Measurements from ENCODE around the gene RNF222. TPM values are rescaled to one million over a fixed set of nuclear protein-coding genes. Genes with fewer than 3 reads are reported as not detected.

Gene RNF222
- polyA plus RNA-seq, 2 of the 4 experiments (the other 2 are of a cell fraction) = not detected

GRCh38 chr17:8387914-8388651, 9.5 kb downstream of the RNF222 start:
- Histone ChIP-seq H3K9me3 (no peaks in the 10 kb centered on the region), H3K4me2 (no peak overlapping the region), H3K4me1 (peaks cover 18% of the 10 kb centered on the region), H3K4me3 (no peak overlapping the region), H3K27ac (no peak overlapping the region)
- ChIA-PET CTCF (interaction anchor here (0.8 to 8.2 kb wide), 4 partner anchors 13 to 359 kb away, joined by 3 to 82 read pairs (median 4); no protein-coding TSS in a partner anchor), POLR2A (no interaction called here)
- 87% methylated on average over 7 of the region's 7 CpGs for WGBS (ENCODE audit: missing lambda C conversion rate)
- DNase-seq (ENCODE audit: low read depth in 1 of 2, low spot score in 1 of 2) = no peak
- TF ChIP-seq SREBF2 (IDR thresholded peaks at IDR 0.05) = no peak
- TF ChIP-seq MAZ (IDR thresholded peaks at IDR 0.05; ENCODE audit: borderline replicate concordance, low read depth, low read length) = no peak
- no peak for ATAC-seq
- FAIRE-seq = no peak

- Histone ChIP-seq H3K4me1 (peaks cover 16% of the 10 kb centered on the region), H3K27ac (no peak overlapping the region), H3K9me3 (no peaks in the 10 kb centered on the region), H3K4me3 (no peak overlapping the region), H3K4me2 (no peak overlapping the region)
- ChIA-PET POLR2A (interaction anchor here (1.0 kb wide), 1 partner anchor 272 kb away, joined by 3 read pairs; no protein-coding TSS in a partner anchor), CTCF (interaction anchor here (0.6 to 8.2 kb wide), 10 partner anchors 8 to 399 kb away, joined by 3 to 82 read pairs (median 3); no protein-coding TSS in a partner anchor)
- TF ChIP-seq NFE2L2 (conservative IDR thresholded peaks at IDR 0.05; ENCODE audit: low read length) (no peak), HDAC2 (IDR thresholded peaks at IDR 0.05) (no peak), ELK1 (IDR thresholded peaks at IDR 0.05; ENCODE audit: low read depth, low read length) (no peak), HMGXB4 (CRISPR knock-in tag; IDR thresholded peaks at IDR 0.05; ENCODE audit: borderline replicate concordance) (no peak), JUNB (IDR thresholded peaks at IDR 0.05) (no peak), JUN (IDR thresholded peaks at IDR 0.05) (no peak), HOXA7 (CRISPR knock-in tag; IDR thresholded peaks at IDR 0.05) (no peak), ZC3H11A (IDR thresholded peaks at IDR 0.05) (no peak), SMC3 (IDR thresholded peaks at IDR 0.05) (no peak), KDM5A (IDR thresholded peaks at IDR 0.05) (no peak), MAFK (IDR thresholded peaks at IDR 0.05; ENCODE audit: partially characterized antibody) (no peak), ESRRA (IDR thresholded peaks at IDR 0.05; ENCODE audit: borderline replicate concordance, low read length) (no peak)
- WGBS (ENCODE audit: missing lambda C conversion rate) = 72% methylated on average over 6 of the region's 6 CpGs
- DNase-seq (ENCODE audit: low read depth in 1 of 2, low spot score in 1 of 2) (no peak), FAIRE-seq (no peak), ATAC-seq (no peak)
Observed at GRCh38 chr17:8386841-8387240, 10.8 kb downstream of the RNF222 start.

GRCh38 chr17:8384801-8385378, 12.7 kb downstream of the RNF222 start:
- DNase-seq (ENCODE audit: low read depth in 1 of 2, low spot score in 1 of 2) = peak; percentile 38 to 79
- Histone ChIP-seq H3K4me2 (peak overlapping the region; percentile 67), H3K9me3 (no peaks in the 10 kb centered on the region), H3K4me1 (peaks cover 29% of the 10 kb centered on the region), H3K27ac (peak overlapping the region; percentile 40 to 99; a peak in 4 of 6 replicates), H3K4me3 (peak overlapping the region; percentile 97)
- WGBS (ENCODE audit: missing lambda C conversion rate) = 44% methylated on average over 12 of the region's 12 CpGs
- ChIA-PET POLR2A (interaction anchor here (1.0 to 1.2 kb wide), 2 partner anchors 8 to 25 kb away, joined by 3 read pairs; no protein-coding TSS in a partner anchor), CTCF (interaction anchor here (0.6 to 8.2 kb wide), 11 partner anchors 10 to 1147 kb away, joined by 3 to 82 read pairs (median 6); partner anchors contain the start of genes NDEL1 and RNF222)
- no peak for FAIRE-seq
- peak in 1 of 2 experiments; percentile 10; a peak in 3 of 6 replicates for ATAC-seq
- TF ChIP-seq JUN (IDR thresholded peaks at IDR 0.05) (no peak), ESRRA (IDR thresholded peaks at IDR 0.05; ENCODE audit: borderline replicate concordance, low read length) (no peak), ZSCAN20 (CRISPR knock-in tag; IDR thresholded peaks at IDR 0.05) (no peak), POLR2A (IDR thresholded peaks at IDR 0.05; ENCODE audit: low read length) (no peak), CTCF (IDR thresholded peaks at IDR 0.05) (no peak), ZFP36 (IDR thresholded peaks at IDR 0.05; ENCODE audit: borderline replicate concordance, partially characterized antibody) (no peak), HOXB5 (CRISPR knock-in tag; IDR thresholded peaks at IDR 0.05) (no peak), E2F6 (IDR thresholded peaks at IDR 0.05; ENCODE audit: borderline replicate concordance, low read depth) (peak; percentile 35; the same call in 1 of the 2 replicates), BCL3 (IDR thresholded peaks at IDR 0.05) (no peak), TP53 (CRISPR knock-in tag; IDR thresholded peaks at IDR 0.05) (no peak), ZC3H11A (IDR thresholded peaks at IDR 0.05) (no peak), TFCP2L1 (CRISPR knock-in tag; IDR thresholded peaks at IDR 0.05) (peak; percentile 33; the same call in 1 of the 2 replicates), PBX3 (IDR thresholded peaks at IDR 0.05) (no peak), ZNF302 (CRISPR knock-in tag; IDR thresholded peaks at IDR 0.05) (no peak)
